ENCODE results near the gene PLEKHO1.

- TF ChIP-seq RAD21 (IDR thresholded peaks at IDR 0.05; ENCODE audit: low read length) (no peak), CTCF (conservative IDR thresholded peaks at IDR 0.05; ENCODE audit: low read depth, low read length) (no peak), POLR2A (IDR thresholded peaks at IDR 0.05; ENCODE audit: low read depth, low read length) (no peak), ELK1 (IDR thresholded peaks at IDR 0.05; ENCODE audit: borderline replicate concordance, low read depth, low read length) (no peak), RFX5 (IDR thresholded peaks at IDR 0.05; ENCODE audit: low read depth, low read length) (no peak), USF2 (IDR thresholded peaks at IDR 0.05; ENCODE audit: low read depth, low read length) (no peak), RCOR1 (IDR thresholded peaks at IDR 0.05; ENCODE audit: insufficient replicate concordance, low read length) (no peak)
These were observed 42.3 kb downstream of the PLEKHO1 start for GRCh38 chr1:150192012-150192411.
